ENCODE measurements around the gene UBIAD1.

DNA sequence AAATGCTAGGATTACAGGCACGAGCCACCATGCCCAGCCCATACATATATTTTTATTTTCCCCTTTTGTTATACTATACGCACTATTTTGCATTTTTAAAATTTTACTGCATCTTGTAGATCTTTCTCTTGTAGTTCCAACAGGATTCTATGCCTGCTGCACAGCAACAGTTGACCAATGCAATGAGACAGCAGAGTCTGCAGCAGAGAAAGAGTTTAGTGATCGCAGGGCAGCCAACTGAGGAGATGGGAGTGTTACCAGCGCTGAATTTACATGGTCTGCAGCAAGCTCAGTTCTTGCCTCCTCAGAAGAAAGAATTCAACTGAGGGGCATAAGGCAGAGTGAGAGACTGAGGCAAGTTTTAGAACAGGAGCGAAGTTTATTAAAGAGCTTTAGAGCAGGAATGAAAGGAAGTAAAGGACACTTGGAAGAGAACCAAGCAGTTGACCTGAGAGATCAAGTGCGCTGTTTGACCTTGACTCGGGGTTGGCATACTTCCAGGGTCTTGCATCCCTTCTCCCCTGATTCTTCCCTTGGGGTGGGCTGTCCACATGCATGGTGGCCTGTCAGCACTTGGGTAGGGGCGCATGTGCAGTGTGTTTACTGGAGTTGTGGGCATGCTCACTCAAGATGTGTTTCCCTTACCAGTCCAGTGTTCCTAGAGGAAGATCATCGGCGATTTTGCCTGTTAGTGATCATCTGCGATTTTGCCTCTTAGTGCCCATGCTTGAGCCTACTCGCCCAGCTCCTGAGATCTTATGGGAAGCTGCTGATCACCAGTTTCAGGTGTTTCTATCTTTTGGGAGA lies 6.5 kb upstream of the UBIAD1 start:
- TF ChIP-seq, protein P1, sequence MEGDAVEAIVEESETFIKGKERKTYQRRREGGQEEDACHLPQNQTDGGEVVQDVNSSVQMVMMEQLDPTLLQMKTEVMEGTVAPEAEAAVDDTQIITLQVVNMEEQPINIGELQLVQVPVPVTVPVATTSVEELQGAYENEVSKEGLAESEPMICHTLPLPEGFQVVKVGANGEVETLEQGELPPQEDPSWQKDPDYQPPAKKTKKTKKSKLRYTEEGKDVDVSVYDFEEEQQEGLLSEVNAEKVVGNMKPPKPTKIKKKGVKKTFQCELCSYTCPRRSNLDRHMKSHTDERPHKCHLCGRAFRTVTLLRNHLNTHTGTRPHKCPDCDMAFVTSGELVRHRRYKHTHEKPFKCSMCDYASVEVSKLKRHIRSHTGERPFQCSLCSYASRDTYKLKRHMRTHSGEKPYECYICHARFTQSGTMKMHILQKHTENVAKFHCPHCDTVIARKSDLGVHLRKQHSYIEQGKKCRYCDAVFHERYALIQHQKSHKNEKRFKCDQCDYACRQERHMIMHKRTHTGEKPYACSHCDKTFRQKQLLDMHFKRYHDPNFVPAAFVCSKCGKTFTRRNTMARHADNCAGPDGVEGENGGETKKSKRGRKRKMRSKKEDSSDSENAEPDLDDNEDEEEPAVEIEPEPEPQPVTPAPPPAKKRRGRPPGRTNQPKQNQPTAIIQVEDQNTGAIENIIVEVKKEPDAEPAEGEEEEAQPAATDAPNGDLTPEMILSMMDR (conservative IDR thresholded peaks at IDR 0.05; ENCODE audit: low read length) = no peak
- TF ChIP-seq EZH2phosphoT487 (IDR thresholded peaks at IDR 0.05; ENCODE audit: borderline replicate concordance, low read depth, low read length) = no peak

Measured in OCI-LY7 (cell line).